ENCODE measurements around the gene SOX10.

DNA sequence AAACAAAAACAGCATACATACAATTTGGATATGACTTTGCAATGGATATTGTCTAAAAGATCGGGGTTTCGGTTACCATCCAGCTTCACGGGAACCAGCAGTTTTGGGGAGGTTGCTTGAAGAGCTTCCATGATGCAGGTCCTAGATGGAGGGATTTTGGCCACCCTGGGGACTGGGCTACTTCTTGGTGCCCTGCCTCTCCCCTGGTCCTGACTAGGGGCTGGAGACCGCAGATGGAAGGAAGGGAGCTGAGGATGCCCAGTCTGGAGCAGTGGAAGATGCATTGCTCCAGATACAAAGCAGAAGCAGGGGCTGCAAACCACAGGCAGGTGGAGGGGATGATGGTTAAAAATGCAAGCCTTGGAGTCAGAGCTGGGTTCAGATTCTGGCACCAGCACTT, 13.5 kb downstream of the SOX10 start:
- TF ChIP-seq, protein P1, sequence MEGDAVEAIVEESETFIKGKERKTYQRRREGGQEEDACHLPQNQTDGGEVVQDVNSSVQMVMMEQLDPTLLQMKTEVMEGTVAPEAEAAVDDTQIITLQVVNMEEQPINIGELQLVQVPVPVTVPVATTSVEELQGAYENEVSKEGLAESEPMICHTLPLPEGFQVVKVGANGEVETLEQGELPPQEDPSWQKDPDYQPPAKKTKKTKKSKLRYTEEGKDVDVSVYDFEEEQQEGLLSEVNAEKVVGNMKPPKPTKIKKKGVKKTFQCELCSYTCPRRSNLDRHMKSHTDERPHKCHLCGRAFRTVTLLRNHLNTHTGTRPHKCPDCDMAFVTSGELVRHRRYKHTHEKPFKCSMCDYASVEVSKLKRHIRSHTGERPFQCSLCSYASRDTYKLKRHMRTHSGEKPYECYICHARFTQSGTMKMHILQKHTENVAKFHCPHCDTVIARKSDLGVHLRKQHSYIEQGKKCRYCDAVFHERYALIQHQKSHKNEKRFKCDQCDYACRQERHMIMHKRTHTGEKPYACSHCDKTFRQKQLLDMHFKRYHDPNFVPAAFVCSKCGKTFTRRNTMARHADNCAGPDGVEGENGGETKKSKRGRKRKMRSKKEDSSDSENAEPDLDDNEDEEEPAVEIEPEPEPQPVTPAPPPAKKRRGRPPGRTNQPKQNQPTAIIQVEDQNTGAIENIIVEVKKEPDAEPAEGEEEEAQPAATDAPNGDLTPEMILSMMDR (IDR thresholded peaks at IDR 0.05 in 4 of 5, conservative IDR thresholded peaks at IDR 0.05 in 1 of 5), result no peak
- no peak for TF ChIP-seq POLR2A (IDR thresholded peaks at IDR 0.05)
